GM21360 (cell line): ENCODE measurements around the gene RFX8.
"Not testable (repeated sequence)": the region's sequence is repeated elsewhere in the genome, so short reads cannot be mapped to it uniquely, and the experiment has no call there.

Experiments
- ATAC-seq: cut with Tn5 transposase; IDR thresholded peaks from one replicate; pipeline ENCODE4 v1.9.1; 2021; ENCODE audit warnings: mild to moderate bottlenecking, moderate library complexity; ENCODE audit not compliant: unreplicated experiment

RFX8 gene

GRCh38 chr2:101474731-101475384 lies at the start of gene RFX8:
Gene RFX8 (minus strand): TSS chr2:101475112. CDS start chr2:101466848, 8,264 bp downstream.
- no peak for ATAC-seq

- no peak for ATAC-seq
Measured at GRCh38 chr2:101521487-101521886, 46.6 kb upstream of the RFX8 start.

- ATAC-seq: no peak
Measured at GRCh38 chr2:101520246-101520645, 45.3 kb upstream of the RFX8 start.

GRCh38 chr2:101518578-101519492 lies 43.9 kb upstream of the RFX8 start:
- ATAC-seq: no peak

DNA sequence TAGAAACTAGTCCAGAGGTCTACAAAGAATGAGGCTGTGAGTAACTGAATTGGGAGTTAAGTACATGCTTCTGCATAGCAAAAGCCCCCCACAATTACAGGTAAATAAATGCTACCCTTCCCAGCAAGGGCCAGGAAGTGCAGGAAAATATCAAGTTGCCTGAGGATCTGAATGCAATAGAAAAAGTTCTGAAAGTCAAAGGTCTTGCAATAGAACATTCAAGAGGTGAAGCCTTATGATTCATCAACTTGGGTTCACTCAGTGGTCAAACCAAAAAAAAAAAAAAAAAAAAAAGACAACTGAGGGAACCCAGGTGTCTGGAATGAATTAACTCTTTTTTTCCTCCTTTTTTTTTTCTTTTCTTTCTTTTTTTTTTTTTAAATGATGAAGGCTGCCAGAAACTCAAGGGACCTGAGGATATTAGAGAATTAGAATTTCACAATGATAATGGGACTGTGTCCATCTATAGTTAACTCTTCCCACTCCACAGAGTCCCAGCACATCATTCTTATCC lies 42.9 kb upstream of the RFX8 start:
- ATAC-seq: no peak

- no peak for ATAC-seq
Measured at GRCh38 chr2:101516823-101517690, 42.1 kb upstream of the RFX8 start.

- no peak for ATAC-seq
Measured at GRCh38 chr2:101516349-101516748, 41.4 kb upstream of the RFX8 start.

- ATAC-seq: no peak
Measured at GRCh38 chr2:101515477-101515876, 40.6 kb upstream of the RFX8 start.

- ATAC-seq: no peak
Measured at GRCh38 chr2:101512993-101513392, 38.1 kb upstream of the RFX8 start.

DNA sequence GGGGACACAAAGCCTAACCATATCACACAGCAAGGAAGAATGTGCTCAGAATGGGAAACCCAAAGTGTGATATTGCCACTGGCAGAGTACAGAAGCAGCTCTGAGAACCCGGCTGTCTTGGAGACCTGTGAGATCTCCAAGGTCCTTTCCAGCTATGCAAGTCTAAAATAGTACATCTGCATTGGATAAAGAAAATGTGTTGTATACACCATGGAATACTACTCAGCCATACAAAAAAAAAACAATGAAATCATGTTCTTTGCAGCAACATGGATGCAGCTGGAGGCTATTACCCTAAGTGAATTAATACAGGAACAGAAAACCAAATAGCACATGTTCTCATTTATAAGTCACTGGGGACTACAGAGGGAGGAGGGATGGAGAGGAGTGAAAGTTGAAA lies 36.5 kb upstream of the RFX8 start:
- ATAC-seq: no peak

DNA sequence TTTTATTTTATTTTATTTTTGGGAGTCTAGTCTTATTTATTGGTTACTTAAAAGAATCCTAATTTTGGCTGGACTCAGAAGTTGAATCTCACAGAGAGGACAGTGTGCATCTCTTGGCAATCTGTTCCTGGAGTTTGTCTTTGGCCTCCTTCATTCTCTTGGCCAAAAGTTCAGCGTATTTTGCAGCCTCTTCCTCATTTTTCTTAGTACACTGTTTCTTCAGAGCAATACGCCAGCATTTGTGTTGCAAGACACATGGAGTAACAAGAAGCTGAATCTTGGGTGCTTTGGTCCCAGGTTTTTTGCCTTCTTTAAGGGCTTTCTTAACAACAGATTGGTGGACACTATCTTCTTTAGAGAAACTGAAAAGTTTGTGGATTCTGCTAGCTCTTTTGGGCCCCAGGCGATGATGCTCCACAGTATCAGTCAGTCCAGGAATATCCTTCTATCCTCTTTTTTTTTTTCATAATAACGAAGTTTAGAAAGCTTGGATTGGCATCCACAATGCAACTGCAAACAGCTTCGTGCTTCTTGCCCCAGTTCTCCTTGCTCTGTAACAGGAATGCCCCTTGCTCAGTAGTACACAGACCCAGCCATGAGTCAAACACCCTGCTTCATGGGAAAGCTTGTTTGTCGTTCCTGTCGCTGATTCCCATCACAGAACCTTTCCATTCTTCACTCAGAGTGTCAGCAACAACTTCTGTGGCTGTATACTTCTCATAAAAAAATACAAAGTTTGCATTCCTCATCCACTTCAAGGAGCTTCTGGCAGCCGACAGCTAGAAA lies 34.8 kb upstream of the RFX8 start:
- ATAC-seq: no peak

GRCh38 chr2:101508636-101509035 lies 33.7 kb upstream of the RFX8 start:
- no peak for ATAC-seq

DNA sequence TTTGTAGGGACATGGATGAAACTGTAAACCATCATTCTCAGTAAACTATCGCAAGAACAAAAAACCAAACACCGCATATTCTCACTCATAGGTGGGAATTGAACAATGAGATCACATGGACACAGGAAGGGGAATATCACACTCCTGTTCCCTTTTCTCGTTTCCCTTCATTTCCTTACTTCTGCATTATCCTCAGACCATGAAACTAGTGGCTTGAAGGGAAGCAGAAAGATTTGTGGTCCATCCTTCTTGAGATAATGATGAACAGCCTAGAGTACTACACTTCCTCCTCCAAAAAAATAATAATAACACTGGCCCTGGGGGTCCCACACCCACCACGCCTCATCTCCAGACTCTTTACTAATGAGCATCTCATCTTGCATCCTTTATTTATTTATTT lies 30.4 kb upstream of the RFX8 start:
- ATAC-seq: not testable (repeated sequence)

DNA sequence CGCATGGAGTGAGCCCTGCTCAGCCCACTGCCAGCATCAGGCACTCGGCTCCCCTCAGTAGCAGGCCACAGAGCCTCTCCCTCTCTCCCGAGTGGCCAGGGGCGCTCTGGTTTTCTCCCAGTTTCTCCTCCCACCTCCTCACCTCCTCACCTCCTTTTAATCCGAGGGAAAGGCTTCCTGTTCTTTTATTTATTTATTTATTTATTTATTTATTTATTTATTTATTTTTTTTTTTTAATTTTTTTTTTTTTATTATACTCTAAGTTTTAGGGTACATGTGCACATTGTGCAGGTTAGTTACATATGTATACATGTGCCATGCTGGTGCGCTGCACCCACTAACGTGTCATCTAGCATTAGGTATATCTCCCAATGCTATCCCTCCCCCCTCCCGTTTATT lies 29.8 kb upstream of the RFX8 start:
- not testable (repeated sequence) for ATAC-seq

- ATAC-seq: no peak
Measured at GRCh38 chr2:101502095-101502494, 27.2 kb upstream of the RFX8 start.

DNA sequence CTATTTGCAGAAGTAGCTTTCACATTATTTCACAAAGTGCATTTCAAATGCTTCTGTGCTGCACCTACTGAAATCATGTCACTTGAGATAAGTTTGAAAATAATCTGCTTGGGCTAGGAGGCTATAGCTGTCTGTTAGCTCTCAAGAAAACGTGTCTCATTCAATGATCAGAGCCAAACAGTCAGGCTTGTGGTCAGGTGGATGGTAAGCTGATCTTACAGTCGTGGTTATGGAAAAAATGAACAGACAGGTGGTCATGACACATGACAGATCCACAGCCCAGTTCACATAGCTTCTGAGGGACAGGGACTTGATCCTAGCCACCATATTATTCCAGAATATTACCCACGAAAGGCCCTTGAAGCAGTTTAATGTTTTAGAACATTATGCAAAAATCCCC lies 26.5 kb upstream of the RFX8 start:
- ATAC-seq: no peak

DNA sequence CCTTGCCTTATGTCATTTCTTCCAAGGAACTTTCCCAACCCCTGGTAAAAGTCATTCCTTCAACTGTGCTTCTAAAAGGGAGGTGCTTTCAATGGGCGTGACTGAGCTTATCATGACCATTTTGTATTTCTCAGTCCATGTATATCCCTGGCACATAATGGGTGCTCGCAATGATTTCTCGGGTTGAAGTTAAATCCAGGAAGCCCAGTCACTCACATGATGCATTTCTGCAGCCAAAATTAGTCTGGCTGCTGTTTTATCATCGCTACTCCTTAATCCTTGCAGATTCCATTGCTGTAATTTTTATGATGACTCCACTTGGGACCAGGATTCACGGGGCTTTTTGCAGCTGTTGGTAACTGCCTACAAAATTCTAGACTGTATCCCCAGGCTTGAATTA lies 25.9 kb upstream of the RFX8 start:
- ATAC-seq: no peak

- ATAC-seq: no peak
Measured at GRCh38 chr2:101500180-101500579, 25.3 kb upstream of the RFX8 start.

DNA sequence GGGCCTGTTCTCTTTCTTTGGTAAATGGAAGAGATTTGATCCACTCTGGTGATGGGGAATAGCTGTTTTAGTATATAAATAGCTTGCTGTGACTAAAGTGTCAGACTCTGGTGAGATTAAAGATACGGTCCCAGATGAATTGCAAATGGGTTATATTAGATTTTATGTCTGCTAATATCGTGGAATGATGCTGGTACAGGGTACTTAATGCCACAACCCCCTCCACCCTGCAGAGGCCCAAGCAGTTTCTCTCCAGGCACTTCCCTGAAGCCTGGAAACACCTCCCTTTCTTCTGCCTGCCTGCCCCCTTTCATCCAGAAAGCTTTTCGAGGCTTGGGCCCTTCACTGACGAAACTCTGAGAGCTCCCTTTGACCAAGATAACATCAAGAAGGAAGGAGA lies 21.4 kb upstream of the RFX8 start:
- ATAC-seq: no peak

DNA sequence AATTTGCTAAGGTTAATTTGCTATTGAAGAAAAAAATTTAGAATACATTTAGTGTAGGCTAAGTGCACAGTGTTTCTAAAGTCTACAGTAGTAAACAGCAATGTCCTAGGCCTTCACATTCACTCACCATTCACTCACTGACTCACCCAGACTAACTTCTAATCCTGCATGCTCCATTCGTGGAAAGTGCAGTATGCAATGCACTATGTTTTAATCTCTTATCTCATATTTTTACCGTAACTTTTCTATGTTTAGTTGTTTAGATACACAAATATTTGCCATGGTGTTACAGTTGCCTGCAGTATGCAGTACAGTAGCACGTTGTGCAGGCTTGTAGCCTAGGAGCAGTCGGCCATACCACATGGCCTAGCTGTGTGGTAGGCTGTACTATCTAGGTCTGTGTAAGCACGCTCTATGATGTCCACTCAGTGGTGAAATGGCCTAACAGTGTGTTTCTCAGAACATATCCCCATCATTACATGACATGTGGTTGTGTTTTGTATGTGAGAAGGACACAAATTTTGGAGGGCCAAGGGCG lies 18.1 kb upstream of the RFX8 start:
- ATAC-seq: no peak
